Central memory CD8-positive, alpha-beta T cell (primary cell): ENCODE data around the gene HMGA1.
A peak's percentile ranks its signal among the peaks of the same experiment; 100 is the strongest.

Experiments used
- ATAC-seq: fragments of 150-1000 bp; cut with Tn5 transposase; replicated peaks from 2 replicates; pipeline ENCODE4 v1.10.0; 2022; ENCODE audit warnings: mild to moderate bottlenecking, moderate FRiP score, moderate number of reproducible peaks; ENCODE audit not compliant: poor library complexity, severe bottlenecking; ENCODE audit errors: extremely low read depth
- DNase-seq, 2 donors: peaks; one replicate each; pipeline ENCODE4 v3.0.0; 2021; ENCODE audit warnings: low spot score in 2 of 2
- H3K27ac Mint-ChIP-seq: one replicate; pipeline ENCODE4 v1.8.0; 2022; ENCODE audit warnings: low read depth, mild to moderate bottlenecking, moderate library complexity, mixed read lengths
- H3K27me3 Mint-ChIP-seq: one replicate; pipeline ENCODE4 v1.8.0; 2022; ENCODE audit warnings: mixed read lengths
- H3K36me3 Mint-ChIP-seq: one replicate; pipeline ENCODE4 v1.8.0; 2022; ENCODE audit warnings: mild to moderate bottlenecking, moderate library complexity, mixed read lengths; ENCODE audit not compliant: insufficient read depth
- H3K4me1 Mint-ChIP-seq: one replicate; pipeline ENCODE4 v1.8.0; 2022; ENCODE audit warnings: mixed read lengths
- H3K4me3 Mint-ChIP-seq: one replicate; pipeline ENCODE4 v1.8.0; 2022; ENCODE audit warnings: mild to moderate bottlenecking, moderate library complexity, mixed read lengths
- H3K9me3 Mint-ChIP-seq: one replicate; pipeline ENCODE4 v1.8.0; 2022; ENCODE audit warnings: mixed read lengths

HMGA1 gene

DNA sequence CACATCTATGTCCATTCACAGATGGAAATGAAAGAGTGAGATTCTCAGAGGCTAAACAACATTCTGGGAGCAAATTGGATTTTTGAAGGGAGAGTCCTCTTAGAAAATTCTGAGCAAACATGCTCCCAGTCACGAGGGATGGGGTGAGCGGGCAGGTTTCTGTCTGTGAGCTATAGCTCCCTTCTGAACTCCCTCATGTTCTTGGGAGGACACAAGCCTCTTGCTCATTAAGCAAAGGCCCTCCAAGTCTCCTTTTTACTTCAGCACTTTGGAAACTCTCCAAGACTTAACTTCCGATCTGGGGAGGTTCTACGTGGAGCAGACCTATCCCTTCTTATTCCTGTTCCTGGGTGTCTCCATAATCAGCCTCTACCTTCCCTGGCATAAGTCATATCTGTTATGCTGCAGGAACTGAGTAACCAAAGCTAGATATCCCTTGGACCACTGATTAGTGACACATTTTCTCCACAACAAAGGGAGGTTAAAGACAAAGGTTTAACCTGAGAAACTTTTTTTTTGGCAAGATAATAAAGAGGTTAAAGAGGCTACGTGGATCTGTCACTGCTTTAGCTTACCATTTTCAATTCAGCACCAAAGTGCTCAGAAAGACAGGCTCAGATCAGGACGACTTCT, 45.1 kb downstream of the HMGA1 start:
- no peak overlapping the region for H3K27ac Mint-ChIP-seq
- H3K36me3 Mint-ChIP-seq = peaks cover 7% of the 10 kb centered on the region
- no peak overlapping the region for H3K4me3 Mint-ChIP-seq
- no peaks in the 10 kb centered on the region for H3K27me3 Mint-ChIP-seq
- DNase-seq (no peak), ATAC-seq (no peak)
- H3K9me3 Mint-ChIP-seq = no peaks in the 10 kb centered on the region
- H3K4me1 Mint-ChIP-seq = no peaks in the 10 kb centered on the region

DNA sequence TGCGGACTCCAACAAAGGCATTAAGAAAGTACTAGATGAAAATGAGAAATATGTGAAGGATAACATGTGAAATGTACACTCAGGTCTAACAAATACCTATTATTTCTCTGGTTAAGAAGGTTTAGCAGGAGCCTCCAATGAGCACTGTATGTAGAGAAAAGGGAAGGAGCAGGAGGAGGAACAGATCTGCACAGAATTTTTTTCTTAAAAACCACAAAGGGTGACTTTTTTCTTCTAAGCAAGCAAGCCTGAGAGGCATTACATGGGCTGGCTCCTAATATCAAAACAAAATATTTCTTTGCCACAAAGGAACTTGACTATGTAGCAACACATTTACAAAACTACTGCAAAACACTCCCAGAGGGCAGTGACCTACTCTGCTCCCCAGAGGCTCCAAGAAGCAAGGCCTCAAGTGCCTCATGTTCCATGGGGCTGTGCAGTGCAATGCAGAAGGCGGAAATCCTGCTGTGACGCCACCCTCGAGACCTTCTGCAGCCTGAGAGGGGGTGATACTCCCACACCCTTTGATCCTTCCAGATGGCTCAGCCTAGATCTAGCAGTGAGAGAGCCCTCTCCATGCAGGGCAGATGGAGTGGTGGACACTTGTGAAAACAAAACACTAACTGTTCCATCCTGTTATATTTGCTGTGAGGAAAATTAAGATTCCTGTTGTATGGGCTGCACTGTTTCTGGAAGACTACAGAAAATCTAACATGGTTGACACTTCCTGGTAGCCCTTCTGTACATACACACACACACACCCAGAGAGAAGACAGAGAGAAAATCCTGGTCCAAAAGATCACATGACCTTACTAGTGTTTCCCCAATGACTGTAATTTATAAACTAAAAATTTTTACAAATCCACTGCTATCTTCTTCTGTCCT, 48.1 kb downstream of the HMGA1 start:
- peaks cover 8% of the 10 kb centered on the region for H3K4me1 Mint-ChIP-seq
- ATAC-seq = no peak
- H3K9me3 Mint-ChIP-seq = no peaks in the 10 kb centered on the region
- H3K27ac Mint-ChIP-seq = no peak overlapping the region
- peaks cover 10% of the 10 kb centered on the region for H3K36me3 Mint-ChIP-seq
- no peak for DNase-seq
- no peaks in the 10 kb centered on the region for H3K27me3 Mint-ChIP-seq
- H3K4me3 Mint-ChIP-seq = no peak overlapping the region

DNA sequence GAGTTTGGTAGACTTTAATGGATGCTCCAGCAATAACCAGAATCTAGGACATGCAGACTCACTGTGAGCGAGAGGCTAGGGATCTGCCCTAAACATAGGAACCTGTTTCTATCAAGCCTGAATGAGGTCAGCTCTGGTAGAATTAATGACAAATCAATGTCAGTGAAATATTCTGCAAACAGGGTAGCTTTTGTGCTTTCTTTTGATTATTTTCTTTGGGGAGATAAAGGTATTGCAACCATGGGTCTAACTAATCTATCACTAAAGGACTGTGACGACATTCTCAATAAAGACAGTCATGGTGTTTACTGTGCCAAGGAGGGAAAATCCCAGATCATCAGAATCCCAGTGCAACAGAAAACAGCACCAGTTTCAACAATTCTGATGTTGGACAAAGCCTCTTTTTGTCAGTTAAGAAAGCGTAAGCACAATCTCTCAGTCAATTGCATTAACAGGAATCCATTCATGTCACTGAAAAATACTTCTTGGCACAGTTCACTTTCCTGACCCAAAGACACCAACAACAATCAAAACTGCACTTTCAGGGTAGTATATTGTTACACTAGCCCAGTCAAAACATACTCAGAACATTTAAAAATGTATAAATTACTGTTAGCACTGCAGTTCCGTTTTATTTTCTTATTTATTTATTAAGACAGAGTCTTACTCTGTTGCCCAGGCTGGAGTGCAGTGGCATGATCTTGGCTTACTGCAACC, 48.9 kb downstream of the HMGA1 start:
- H3K27ac Mint-ChIP-seq = no peak overlapping the region
- H3K9me3 Mint-ChIP-seq = no peaks in the 10 kb centered on the region
- peaks cover 8% of the 10 kb centered on the region for H3K4me1 Mint-ChIP-seq
- DNase-seq = no peak
- no peaks in the 10 kb centered on the region for H3K27me3 Mint-ChIP-seq
- no peak overlapping the region for H3K4me3 Mint-ChIP-seq
- ATAC-seq = no peak
- H3K36me3 Mint-ChIP-seq = peaks cover 10% of the 10 kb centered on the region

DNA sequence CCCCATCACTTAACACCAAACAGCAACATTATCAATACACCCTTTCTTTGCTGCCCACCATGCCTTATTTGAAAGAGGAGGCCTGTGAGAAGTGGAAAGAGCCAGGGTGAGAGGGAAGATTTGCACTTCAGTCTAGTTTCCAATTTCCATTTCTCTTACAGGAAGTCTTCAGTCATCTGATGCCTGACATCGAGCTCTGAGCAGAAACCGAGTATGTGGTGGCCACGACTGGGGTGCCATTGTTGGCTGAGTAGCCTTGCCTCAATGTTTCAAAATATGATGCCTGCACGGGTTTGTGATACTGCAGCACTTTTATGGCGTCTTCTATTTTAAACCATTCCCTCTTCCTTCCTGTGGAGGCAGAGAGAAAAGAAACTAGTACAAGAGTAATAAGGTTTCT, 51.9 kb downstream of the HMGA1 start:
- Mint-ChIP-seq H3K4me1 (peaks cover 8% of the 10 kb centered on the region), H3K27me3 (no peaks in the 10 kb centered on the region), H3K9me3 (no peaks in the 10 kb centered on the region), H3K4me3 (no peak overlapping the region), H3K27ac (peak overlapping the region; percentile 49), H3K36me3 (peaks cover 11% of the 10 kb centered on the region)
- ATAC-seq (no peak), DNase-seq (no peak)

DNA sequence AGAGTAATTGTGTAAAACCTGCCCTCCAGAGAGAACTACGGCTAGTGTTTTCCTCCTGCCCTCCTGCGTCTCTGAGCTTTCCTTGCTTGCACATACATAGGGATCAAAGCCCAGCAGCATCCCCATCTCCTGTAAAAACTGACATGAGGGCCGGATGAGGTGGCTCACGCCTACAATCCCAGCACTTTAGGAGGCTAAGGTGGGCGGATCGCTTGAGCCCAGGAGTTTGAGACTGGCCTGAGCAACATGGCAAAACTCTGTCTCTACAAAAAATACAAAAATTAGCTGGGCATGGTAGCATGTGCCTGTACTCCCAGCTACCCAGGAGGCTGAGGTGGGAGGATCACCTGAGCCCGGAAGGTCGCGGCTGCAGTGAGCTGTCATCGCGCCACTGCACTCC, 52.5 kb downstream of the HMGA1 start:
- H3K9me3 Mint-ChIP-seq = no peaks in the 10 kb centered on the region
- peaks cover 14% of the 10 kb centered on the region for H3K36me3 Mint-ChIP-seq
- peaks cover 8% of the 10 kb centered on the region for H3K4me1 Mint-ChIP-seq
- no peak overlapping the region for H3K4me3 Mint-ChIP-seq
- ATAC-seq (no peak), DNase-seq (no peak)
- no peaks in the 10 kb centered on the region for H3K27me3 Mint-ChIP-seq
- peak overlapping the region; percentile 49 for H3K27ac Mint-ChIP-seq

DNA sequence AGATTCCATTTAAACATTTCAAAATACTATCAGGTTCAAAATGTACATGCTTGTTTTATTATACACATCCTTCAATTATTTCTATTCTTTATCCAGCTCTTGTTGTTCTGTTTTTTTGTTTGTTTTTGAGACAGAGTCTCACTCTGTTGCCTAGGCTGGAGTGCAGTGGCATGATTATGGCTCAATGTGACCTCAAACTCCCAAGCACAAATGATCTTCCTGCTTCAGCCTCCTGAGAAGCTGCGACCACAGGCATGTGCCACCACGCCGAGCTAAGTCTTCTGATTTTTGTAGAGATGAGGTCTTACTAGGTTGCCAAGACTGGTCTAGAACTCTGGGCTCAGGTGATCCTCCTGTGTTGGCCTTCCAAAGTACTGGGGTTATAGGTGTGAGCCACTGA, 56.3 kb downstream of the HMGA1 start:
- Mint-ChIP-seq H3K4me1 (peaks cover 18% of the 10 kb centered on the region), H3K27ac (no peak overlapping the region), H3K27me3 (no peaks in the 10 kb centered on the region), H3K4me3 (no peak overlapping the region), H3K9me3 (no peaks in the 10 kb centered on the region), H3K36me3 (peaks cover 9% of the 10 kb centered on the region)
- ATAC-seq (no peak), DNase-seq (no peak)

DNA sequence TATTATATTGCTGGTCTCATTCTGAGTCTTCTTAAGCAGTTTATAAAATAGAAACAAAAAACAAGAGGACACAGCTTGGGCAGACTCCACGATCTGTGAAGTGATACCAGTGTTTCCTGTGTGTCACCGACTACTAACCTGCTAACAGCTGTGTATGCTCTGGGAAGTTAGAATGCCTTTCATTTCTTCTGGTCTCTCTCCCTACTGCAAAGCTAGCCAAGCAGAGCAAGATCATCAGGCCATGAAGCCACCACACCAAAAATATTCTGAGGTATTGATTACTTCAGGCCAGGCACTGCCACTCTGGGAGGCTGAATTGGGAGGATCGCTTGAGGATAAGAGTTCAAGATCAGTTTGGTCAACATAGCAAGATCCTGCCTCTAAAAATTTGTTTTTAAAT, 59.0 kb downstream of the HMGA1 start:
- Mint-ChIP-seq H3K27ac (no peak overlapping the region), H3K4me1 (peaks cover 10% of the 10 kb centered on the region), H3K4me3 (no peak overlapping the region), H3K36me3 (peaks cover 9% of the 10 kb centered on the region), H3K27me3 (no peaks in the 10 kb centered on the region), H3K9me3 (no peaks in the 10 kb centered on the region)
- ATAC-seq (no peak), DNase-seq (no peak)
